Left kidney (tissue), 2 donors: ENCODE measurements around the gene KCNIP1. TPM values are rescaled to one million over a fixed set of nuclear protein-coding genes. Genes with fewer than 3 reads are reported as not detected.

Experiments used
- DNase-seq: peaks from one replicate; pipeline ENCODE4 v3.0.0-alpha.2; 2013
- polyA plus RNA-seq: library from polyadenylated mRNA; unstranded; fragments of 120-200 nt; gene quantifications from one replicate; pipeline ENCODE4 v1.2.1, GENCODE V29; 2013; ENCODE audit not compliant: insufficient read length

Gene KCNIP1
- polyA plus RNA-seq, 1 donor: 10.8 TPM

GRCh38 chr5:170482511-170482910 is 21.3 kb upstream of the KCNIP1 start:
- no peak for DNase-seq

DNA sequence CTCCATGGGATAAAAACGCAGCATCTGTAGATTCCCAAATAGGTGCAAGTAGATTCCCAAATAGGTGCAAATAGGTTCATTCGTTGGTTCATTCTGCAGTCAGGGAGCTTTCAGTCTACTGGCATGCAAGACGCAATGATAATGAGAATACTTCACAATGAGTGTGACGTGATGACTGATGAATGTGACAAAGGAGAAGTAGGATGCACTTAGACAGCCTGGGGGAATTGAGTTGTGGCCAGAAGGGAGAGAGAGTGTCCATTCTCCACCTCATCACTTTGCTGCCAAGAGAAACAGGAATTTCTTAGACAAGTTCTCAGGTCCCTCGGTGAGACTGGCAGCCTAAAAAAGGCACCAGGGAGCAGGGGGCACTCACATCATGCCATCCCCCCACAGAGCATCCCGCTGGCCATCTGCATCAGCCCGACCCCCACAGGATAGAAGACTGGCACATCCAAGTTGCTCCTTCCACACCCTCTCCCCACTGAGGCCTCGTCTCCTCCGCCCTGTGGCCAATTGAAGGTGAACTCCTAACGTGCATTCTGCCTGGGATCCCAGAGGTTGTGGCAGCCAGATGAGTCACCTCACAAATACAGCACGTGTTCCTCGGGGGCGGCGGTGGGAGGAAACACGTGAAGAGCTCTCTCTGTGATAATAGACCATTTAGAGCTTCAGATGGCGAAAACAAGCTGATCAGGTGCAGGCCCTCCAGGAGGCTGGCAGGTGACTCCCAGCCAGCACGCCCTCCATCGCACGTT is 19.9 kb upstream of the KCNIP1 start:
- DNase-seq: no peak

DNA sequence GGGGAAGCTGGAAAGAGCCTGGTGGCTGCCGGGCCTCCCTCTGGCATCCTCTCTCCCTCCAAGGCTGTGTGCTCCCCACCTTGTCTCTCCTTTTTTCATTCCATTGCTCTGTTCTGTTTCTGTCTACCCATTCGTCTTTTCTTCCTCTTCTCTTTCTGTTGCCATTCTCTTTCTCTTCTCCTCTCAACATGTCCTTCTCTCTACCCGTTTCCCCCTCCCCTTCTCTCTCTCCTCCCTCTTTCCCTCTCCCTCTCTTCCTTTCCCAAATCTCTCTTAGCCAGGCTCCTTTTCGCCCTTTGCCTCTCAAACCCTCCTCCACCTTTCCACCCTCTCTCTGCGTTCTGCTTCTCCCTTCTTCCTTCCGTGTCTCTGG is 19.4 kb upstream of the KCNIP1 start:
- no peak for DNase-seq

DNA sequence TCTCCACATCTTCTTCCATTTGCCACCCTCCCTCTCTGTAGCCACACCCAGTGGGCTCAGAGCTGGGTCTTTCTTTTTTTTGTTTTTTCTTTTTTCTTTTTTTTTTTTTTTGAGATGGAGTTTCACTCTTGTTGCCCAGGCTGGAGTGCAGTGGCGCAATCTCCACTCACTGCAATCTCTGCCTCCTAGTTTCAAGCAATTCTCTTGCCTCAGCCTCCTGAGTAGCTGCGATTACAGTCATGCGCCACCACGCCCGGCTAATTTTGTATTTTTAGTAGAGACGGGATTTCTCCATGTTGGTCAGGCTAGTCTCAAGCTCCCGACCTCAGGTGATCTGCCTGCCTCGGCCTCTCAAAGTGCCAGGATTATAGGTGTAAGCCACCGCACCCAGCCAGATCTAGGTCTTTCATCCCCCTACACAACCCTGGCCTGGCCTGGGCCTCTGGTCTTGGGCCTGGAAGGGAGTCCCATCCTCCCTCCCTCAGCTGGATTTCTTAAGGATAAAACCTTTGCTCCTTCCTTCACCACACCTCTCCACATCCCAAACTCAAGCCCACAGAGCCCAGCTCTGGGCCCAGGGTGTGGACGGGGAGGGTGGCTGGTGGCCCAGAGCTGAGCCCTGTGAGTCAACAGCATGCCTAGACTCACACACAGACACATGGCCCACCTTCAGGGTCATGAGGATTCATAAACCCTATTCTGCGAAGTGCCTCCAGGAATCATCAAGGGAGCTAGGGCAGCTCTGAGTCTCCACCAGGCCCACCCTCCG is 18.8 kb upstream of the KCNIP1 start:
- DNase-seq: no peak

- DNase-seq: no peak
Measured at GRCh38 chr5:170485616-170485911, 18.3 kb upstream of the KCNIP1 start.

GRCh38 chr5:170486371-170486770 is 17.4 kb upstream of the KCNIP1 start:
- no peak for DNase-seq

- DNase-seq: no peak
Measured at GRCh38 chr5:170488570-170488969, 15.2 kb upstream of the KCNIP1 start.

DNA sequence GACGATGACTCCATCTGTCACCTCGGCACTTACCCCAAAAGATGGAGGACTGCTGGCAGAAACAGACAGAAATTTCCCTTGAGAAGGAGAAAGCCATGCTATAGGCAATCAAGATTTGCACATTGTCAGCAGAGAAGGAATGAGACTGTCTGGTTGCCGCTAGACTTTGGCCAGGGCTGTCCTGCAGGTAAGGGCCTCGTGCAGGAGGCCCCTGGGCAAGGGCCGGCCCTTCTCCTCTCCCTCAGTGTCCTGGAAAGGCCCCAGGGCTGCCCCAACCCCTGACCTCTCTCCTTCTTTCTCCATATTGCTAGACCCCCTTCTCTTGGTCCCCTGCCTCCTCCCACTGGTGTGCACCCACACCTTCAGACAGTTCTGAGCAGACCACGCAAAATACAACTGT is 14.6 kb upstream of the KCNIP1 start:
- DNase-seq: no peak

- DNase-seq: no peak
Measured at GRCh38 chr5:170490381-170490780, 13.4 kb upstream of the KCNIP1 start.

DNA sequence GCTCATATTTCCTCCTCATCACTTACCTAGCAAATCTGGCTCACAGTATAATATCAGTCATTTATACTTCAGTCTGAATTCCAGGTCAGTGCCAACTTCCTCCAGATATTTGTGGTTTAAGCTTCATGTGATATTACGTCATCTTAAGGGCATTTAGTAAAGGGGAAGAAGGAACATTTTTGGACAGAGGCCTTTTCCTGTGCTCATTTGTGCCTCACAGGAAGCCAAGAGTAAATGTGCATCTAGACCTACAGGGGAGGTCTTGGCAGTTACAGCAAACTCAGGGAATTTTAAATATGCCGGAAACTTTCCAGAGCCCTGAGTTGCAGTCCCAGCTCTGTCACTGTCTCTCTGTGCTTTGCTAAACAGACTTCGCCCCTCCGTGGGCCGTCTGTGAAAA is 12.3 kb upstream of the KCNIP1 start:
- no peak for DNase-seq

DNA sequence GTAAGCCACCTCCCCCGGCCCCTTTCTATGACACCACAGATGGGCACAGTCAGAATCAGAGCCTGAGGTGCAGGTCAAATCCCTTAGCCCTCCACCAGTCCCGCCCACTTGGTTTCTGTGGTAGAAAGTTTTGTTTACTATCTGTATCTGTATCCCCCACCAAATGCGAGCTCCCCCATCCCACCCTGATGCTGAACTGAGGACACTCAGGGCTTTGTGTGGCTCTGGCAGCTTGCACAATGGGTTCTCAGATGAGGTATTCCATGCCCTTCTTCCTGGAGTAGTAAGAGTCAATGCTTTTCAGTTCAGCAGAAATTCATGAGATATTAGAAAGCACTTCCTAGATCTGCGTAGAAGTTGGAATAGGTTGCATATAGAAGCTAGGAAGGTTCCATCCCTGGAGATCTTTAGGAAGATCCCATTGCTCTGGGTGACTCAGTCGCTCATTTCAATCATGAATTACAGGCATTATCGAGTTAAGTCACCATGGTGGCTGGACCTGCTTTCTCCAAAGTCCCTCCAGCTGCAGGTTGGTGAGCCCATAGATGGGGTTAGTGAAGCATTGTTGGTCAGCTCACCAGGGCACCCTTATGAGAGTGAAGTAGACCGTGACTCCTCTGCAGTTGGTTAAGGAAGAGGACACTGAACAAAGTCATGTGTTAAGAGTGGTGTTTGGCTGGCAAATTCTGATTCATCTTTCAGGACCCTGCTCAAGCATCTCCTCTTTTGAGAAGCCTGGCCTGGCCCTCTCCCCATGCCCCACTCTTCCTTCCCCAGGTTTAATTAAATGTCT is 10.6 kb upstream of the KCNIP1 start:
- no peak for DNase-seq

DNA sequence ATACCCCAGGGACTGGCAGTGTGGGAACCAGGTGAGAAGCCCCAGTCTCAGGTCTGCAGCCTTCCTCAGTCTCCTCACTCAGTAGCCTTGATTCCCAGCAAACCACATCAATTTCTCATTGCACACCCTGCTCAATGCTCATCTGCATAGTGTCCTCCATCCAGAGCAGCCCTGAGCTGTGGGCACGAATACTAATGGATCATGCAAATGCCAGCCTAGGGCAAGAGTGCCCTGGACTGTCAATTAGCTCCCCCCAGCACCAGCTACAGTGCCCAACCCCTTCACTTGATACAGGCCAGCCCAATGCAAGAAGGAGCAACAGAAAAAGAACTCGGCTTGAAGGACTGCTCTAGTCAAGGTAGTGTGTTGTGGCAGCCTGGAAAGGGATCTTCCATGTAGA is 9.8 kb upstream of the KCNIP1 start:
- DNase-seq: no peak

DNA sequence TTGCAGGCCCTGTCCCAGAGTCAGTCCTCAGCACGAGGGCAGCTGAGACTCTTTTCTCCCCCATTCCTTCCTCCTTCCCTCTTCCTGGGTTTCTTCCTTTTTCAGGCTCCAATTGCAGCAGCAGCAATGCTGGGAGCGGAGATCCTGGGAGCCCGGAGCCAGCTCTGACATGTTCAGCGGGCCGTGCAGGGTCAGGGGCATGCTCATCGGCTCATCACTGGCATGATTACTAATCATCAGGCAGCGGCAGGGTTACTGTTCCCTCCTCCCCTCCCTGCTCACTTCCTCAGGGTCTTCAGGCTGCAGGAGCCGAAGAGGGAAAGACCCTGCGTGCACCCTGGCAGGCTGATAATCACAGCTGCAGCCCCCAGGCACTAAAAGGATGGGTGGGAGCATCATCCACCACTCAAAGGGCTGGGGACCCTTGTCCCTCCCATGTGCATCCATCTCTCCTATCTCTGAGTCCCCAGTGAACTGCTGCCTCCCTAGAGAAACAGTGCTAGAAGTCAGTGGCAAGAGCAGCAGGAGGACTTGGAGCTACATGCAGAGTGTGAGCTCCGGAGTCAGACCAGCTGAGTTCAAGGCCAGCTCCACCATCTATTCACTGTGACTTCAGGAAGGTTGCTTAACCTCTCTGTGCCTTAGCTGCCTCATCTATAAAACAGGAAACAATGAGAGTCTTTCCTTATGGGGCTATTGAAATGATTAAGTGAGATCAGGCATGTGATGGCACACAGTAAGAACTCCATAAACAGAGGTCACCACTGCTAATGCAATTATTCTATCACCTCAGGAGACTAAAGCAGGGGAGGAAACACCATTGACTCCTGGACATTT is 7.8 kb upstream of the KCNIP1 start:
- DNase-seq: no peak

DNA sequence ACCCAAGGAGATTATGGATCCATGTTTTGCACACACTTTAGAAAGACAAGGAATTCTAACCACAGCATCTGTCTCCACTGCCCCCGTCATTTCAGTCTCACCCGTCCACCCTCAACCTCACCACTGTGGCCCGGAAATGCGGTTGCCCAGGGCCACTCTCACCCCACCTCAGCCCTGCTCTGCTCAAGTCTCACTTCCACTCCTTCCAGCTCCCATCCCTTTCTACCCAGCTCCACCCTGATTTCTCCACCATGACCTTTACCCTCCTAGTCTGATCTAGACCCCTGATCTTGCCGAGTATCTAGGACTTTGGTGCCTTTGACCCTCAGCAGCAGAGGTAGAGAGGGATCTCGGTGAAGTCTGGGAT is 7.2 kb upstream of the KCNIP1 start:
- no peak for DNase-seq

- DNase-seq: no peak
Measured at GRCh38 chr5:170497311-170498038, 6.3 kb upstream of the KCNIP1 start.

DNA sequence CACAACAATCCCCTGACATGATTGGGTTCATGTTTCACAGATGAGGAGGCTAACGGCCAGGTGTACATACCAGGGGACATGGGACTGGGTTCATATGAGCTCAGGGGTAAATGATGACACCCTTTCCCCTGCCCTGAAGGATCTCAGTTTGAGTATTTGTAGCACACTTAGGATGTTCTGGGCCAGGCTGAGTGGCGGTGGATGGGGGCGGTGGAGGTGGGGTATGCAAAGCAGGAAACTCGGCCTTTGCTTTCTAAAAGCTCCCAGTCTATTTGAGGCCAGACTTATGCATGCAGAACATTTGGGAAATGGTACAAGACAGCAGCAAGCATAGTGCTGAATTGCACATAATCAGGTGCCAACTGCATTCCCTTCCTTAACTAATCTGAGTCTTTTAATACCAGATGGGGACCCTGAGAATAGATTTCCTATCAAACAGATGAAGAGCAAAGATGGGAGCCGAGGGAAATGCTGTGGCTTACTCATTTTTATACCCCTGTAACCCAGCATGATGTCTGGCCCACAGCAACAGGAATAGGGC is 4.9 kb upstream of the KCNIP1 start:
- no peak for DNase-seq

GRCh38 chr5:170499621-170500020 is 4.2 kb upstream of the KCNIP1 start:
- no peak for DNase-seq

DNA sequence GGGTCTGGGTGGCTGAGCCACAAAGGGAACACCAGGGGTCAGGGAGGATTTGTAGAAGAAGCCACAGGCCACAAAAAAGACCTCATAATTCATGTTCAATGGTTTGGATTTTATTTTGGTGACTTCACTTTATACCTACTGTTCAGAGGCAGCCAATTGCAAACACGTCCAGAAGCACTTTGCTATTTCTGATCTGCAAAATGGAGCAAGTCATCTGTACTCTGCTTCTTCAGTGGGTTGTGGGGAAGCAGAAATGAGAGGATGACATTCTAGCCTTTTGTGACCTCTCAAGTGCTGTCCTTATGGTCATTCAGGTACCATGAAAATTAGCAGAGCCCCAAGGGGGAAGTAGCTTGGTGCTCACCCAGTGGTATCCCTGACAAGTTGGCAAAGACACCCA is 2.5 kb upstream of the KCNIP1 start:
- DNase-seq: no peak

DNA sequence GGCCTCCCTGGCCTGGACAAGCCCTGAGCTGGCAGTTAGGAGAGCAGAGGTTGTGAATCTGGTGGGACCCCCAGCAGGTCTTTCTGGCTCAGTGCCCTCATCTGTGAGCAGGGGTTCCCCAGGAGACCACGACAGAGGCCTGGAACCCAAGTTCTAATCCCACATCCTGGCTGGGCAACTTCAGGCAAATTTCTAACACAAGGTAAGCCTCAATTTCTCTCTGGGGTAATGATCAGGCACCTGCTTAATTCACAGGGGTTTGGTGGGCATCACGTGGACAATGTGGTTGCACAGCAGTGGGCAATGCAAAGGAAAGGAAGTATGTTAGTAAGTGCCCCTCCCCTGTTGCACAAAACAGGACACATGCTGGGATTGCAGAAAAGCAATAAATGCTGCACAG is 1.9 kb upstream of the KCNIP1 start:
- no peak for DNase-seq

- no peak for DNase-seq
Measured at GRCh38 chr5:170504616-170505266, 921 bp downstream of the KCNIP1 start.

DNA sequence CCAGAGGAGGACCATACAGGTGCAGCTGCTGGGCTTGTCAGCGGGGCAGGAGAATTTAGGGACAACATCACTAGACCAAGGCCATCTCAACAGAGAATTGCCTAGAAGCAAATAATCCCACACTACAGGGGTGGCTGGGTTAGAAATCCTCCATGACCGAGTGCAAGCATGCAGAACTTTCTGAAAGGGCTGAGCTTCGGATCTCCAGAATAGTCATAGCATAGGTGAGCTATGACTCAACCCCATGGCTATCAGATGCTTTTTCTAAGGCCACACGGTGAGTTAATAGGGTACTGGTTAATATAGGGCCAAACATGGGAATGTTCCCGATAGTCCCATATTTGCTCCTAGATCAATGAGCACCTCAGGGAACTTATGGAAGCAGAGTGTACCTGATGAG is 4.2 kb downstream of the KCNIP1 start:
- DNase-seq: no peak
